Posterior vena cava (tissue), 2 donors: ENCODE results near the gene ADCY1. TPM values are rescaled to one million over a fixed set of nuclear protein-coding genes. Genes with fewer than 3 reads are reported as not detected.
"Not testable (repeated sequence)": the region's sequence is repeated elsewhere in the genome, so short reads cannot be mapped to it uniquely, and the experiment has no call there.

Experiments used
- DNase-seq: peaks from one replicate; pipeline ENCODE4 v3.0.0-alpha.2; 2020; ENCODE audit warnings: low spot score
- intact Hi-C, 2 donors: fragments of 100-400 bp; cut with DNase I; formaldehyde crosslinking; loops; one replicate each; pipeline versions ENCODE4 v1.14.1 to v1.14.2; 2022 to 2023
- total RNA-seq, 2 donors: library from RNA; stranded (reverse); fragmentation: NEBNext Ultra II Directional; extraction: Animal tissue kit (Norgen Biotek cat#: 25700); gene quantifications; one replicate each; pipeline ENCODE4 v1.2.1, GENCODE V29; 2021
- donor health status: DM: yes; HTN: yes; CAD: no.
- donor health status: DM: yes; HTN: yes; CAD: no.

The ADCY1 gene
- total RNA-seq, 2 donors from 2014 or later: 13.7 to 14.7 TPM

- DNase-seq: peak; percentile 63
- intact Hi-C loops: no loop called here
These were observed 141.5 kb downstream of the ADCY1 start for GRCh38 chr7:45715471-45716352.

- intact Hi-C loops: no loop called here
- peak; percentile 80 for DNase-seq
These were observed 142.4 kb downstream of the ADCY1 start for GRCh38 chr7:45716380-45717203.

- peak; percentile 68 for DNase-seq
- intact Hi-C loops: no loop called here
These were observed 143.5 kb downstream of the ADCY1 start for GRCh38 chr7:45717537-45718235.

- DNase-seq: peak; percentile 70
These were observed 144.5 kb downstream of the ADCY1 start for GRCh38 chr7:45718464-45719330.

GRCh38 chr7:45720989-45721388 lies 146.8 kb downstream of the ADCY1 start:
- intact Hi-C loops: no loop called here
- peak; percentile 66 for DNase-seq

More at GRCh38 chr7:45718464-45719330, 144.5 kb downstream of the ADCY1 start:
- intact Hi-C loops: no loop called here

- intact Hi-C loops: no loop called here
- peak; percentile 59 for DNase-seq
These were observed 147.8 kb downstream of the ADCY1 start for GRCh38 chr7:45721686-45722598.

GRCh38 chr7:45725231-45725630 lies 151.1 kb downstream of the ADCY1 start:
- intact Hi-C loops, DNase-seq: not testable (repeated sequence)

GRCh38 chr7:45726883-45727282 lies 152.7 kb downstream of the ADCY1 start:
- DNase-seq: peak; percentile 75
- intact Hi-C loops: no loop called here

GRCh38 chr7:45731692-45732443 lies 157.7 kb downstream of the ADCY1 start:
- DNase-seq, intact Hi-C loops: not testable (repeated sequence)

GRCh38 chr7:45738920-45739319 lies 164.8 kb downstream of the ADCY1 start:
- intact Hi-C loops: not testable (repeated sequence)

GRCh38 chr7:45740573-45740972 lies 166.4 kb downstream of the ADCY1 start:
- intact Hi-C loops, DNase-seq: not testable (repeated sequence)

More at GRCh38 chr7:45738920-45739319, 164.8 kb downstream of the ADCY1 start:
- DNase-seq: not testable (repeated sequence)

- intact Hi-C loops, DNase-seq: not testable (repeated sequence)
These were observed 174.8 kb downstream of the ADCY1 start for GRCh38 chr7:45748976-45749375.

- intact Hi-C loops, DNase-seq: not testable (repeated sequence)
These were observed 177.2 kb downstream of the ADCY1 start for GRCh38 chr7:45751352-45751751.

GRCh38 chr7:45756333-45756732 lies 182.2 kb downstream of the ADCY1 start:
- intact Hi-C loops, DNase-seq: not testable (repeated sequence)

- DNase-seq, intact Hi-C loops: not testable (repeated sequence)
These were observed 182.6 kb downstream of the ADCY1 start for GRCh38 chr7:45756757-45757156.

- intact Hi-C loops, DNase-seq: not testable (repeated sequence)
These were observed 185.3 kb downstream of the ADCY1 start for GRCh38 chr7:45759464-45759863.
